ENCODE measurements around the gene HSF5. TPM values are rescaled to one million over a fixed set of nuclear protein-coding genes. Genes with fewer than 3 reads are reported as not detected.
A peak's percentile ranks its signal among the peaks of the same experiment; 100 is the strongest.
"Not testable (repeated sequence)": the region's sequence is repeated elsewhere in the genome, so short reads cannot be mapped to it uniquely, and the experiment has no call there.

HSF5 gene
- total RNA-seq, 2 donors from 2014 or later: 1.5 to 1.6 TPM

GRCh38 chr17:58491510-58492045 lies 3.4 kb upstream of the HSF5 start:
- Mint-ChIP-seq H3K27ac (no peak overlapping the region), H3K4me3 (no peak overlapping the region), H3K27me3 (no peaks in the 10 kb centered on the region), H3K36me3 (ENCODE audit: low read depth) (peaks cover 14% of the 10 kb centered on the region), H3K4me1 (peaks cover 6% of the 10 kb centered on the region)
- ATAC-seq (no peak), DNase-seq (no peak)
- no peaks in the 10 kb centered on the region for H3K9me3 ChIP-seq (ENCODE audit: control insufficient read depth, low read length, poor library complexity, severe bottlenecking)

GRCh38 chr17:58488428-58488890 lies 251 bp upstream of the HSF5 start:
- DNase-seq (no peak), ATAC-seq (no peak)
- peak overlapping the region; percentile 25 for H3K4me3 Mint-ChIP-seq
- H3K9me3 ChIP-seq (ENCODE audit: control insufficient read depth, low read length, poor library complexity, severe bottlenecking): no peaks in the 10 kb centered on the region
- peaks cover 3% of the 10 kb centered on the region for H3K36me3 Mint-ChIP-seq (ENCODE audit: low read depth)
- H3K27ac Mint-ChIP-seq: no peak overlapping the region
- no peaks in the 10 kb centered on the region for H3K27me3 Mint-ChIP-seq
- peaks cover 11% of the 10 kb centered on the region for H3K4me1 Mint-ChIP-seq

GRCh38 chr17:58484600-58484999 lies 3.6 kb downstream of the HSF5 start:
- ATAC-seq (no peak), DNase-seq (no peak)
- Mint-ChIP-seq H3K36me3 (ENCODE audit: low read depth) (peaks cover 3% of the 10 kb centered on the region), H3K4me3 (no peak overlapping the region), H3K4me1 (peaks cover 9% of the 10 kb centered on the region), H3K27ac (no peak overlapping the region), H3K27me3 (no peaks in the 10 kb centered on the region)
- no peaks in the 10 kb centered on the region for H3K9me3 ChIP-seq (ENCODE audit: control insufficient read depth, low read length, poor library complexity, severe bottlenecking)

GRCh38 chr17:58481798-58482197 lies 6.4 kb downstream of the HSF5 start:
- not testable (repeated sequence) for H3K36me3 Mint-ChIP-seq (ENCODE audit: low read depth); H3K9me3 ChIP-seq (ENCODE audit: control insufficient read depth, low read length, poor library complexity, severe bottlenecking); H3K27me3 Mint-ChIP-seq; H3K27ac Mint-ChIP-seq; H3K4me3 Mint-ChIP-seq; ATAC-seq; H3K4me1 Mint-ChIP-seq; DNase-seq

- no peaks in the 10 kb centered on the region for H3K27me3 Mint-ChIP-seq
- H3K36me3 Mint-ChIP-seq (ENCODE audit: low read depth): peaks cover 6% of the 10 kb centered on the region
- peaks cover 11% of the 10 kb centered on the region for H3K4me1 Mint-ChIP-seq
- no peak overlapping the region for H3K4me3 Mint-ChIP-seq
- no peak for ATAC-seq
- H3K27ac Mint-ChIP-seq: no peak overlapping the region
- H3K9me3 ChIP-seq (ENCODE audit: control insufficient read depth, low read length, poor library complexity, severe bottlenecking): no peaks in the 10 kb centered on the region
- no peak for DNase-seq
These were observed 8.1 kb downstream of the HSF5 start for GRCh38 chr17:58480090-58480489.

GRCh38 chr17:58476812-58477211 lies 11.4 kb downstream of the HSF5 start:
- no peak for DNase-seq
- ATAC-seq: no peak
- peaks cover 3% of the 10 kb centered on the region for H3K4me1 Mint-ChIP-seq
- no peak overlapping the region for H3K27ac Mint-ChIP-seq
- H3K9me3 ChIP-seq (ENCODE audit: control insufficient read depth, low read length, poor library complexity, severe bottlenecking): no peaks in the 10 kb centered on the region
- peaks cover 6% of the 10 kb centered on the region for H3K36me3 Mint-ChIP-seq (ENCODE audit: low read depth)
- H3K4me3 Mint-ChIP-seq: no peak overlapping the region
- no peaks in the 10 kb centered on the region for H3K27me3 Mint-ChIP-seq

GRCh38 chr17:58475985-58476384 lies 12.2 kb downstream of the HSF5 start:
- no peak for DNase-seq
- H3K9me3 ChIP-seq (ENCODE audit: control insufficient read depth, low read length, poor library complexity, severe bottlenecking): no peaks in the 10 kb centered on the region
- ATAC-seq: no peak
- peaks cover 6% of the 10 kb centered on the region for H3K36me3 Mint-ChIP-seq (ENCODE audit: low read depth)
- H3K27ac Mint-ChIP-seq: no peak overlapping the region
- H3K4me3 Mint-ChIP-seq: no peak overlapping the region
- H3K4me1 Mint-ChIP-seq: peaks cover 3% of the 10 kb centered on the region
- H3K27me3 Mint-ChIP-seq: no peaks in the 10 kb centered on the region

- no peaks in the 10 kb centered on the region for H3K36me3 Mint-ChIP-seq (ENCODE audit: low read depth)
- ATAC-seq: no peak
These were observed 17.9 kb downstream of the HSF5 start for GRCh38 chr17:58470356-58470755.

GRCh38 chr17:58468944-58469343 lies 19.3 kb downstream of the HSF5 start:
- ATAC-seq (no peak), DNase-seq (no peak)
- Mint-ChIP-seq H3K4me3 (no peak overlapping the region), H3K27ac (no peak overlapping the region), H3K4me1 (no peaks in the 10 kb centered on the region), H3K36me3 (ENCODE audit: low read depth) (no peaks in the 10 kb centered on the region), H3K27me3 (no peaks in the 10 kb centered on the region)
- H3K9me3 ChIP-seq (ENCODE audit: control insufficient read depth, low read length, poor library complexity, severe bottlenecking): no peaks in the 10 kb centered on the region

More at GRCh38 chr17:58470356-58470755, 17.9 kb downstream of the HSF5 start:
- H3K4me3 Mint-ChIP-seq: no peak overlapping the region
- H3K9me3 ChIP-seq (ENCODE audit: control insufficient read depth, low read length, poor library complexity, severe bottlenecking): no peaks in the 10 kb centered on the region
- DNase-seq: no peak
- no peaks in the 10 kb centered on the region for H3K27me3 Mint-ChIP-seq
- H3K27ac Mint-ChIP-seq: no peak overlapping the region
- no peaks in the 10 kb centered on the region for H3K4me1 Mint-ChIP-seq

GRCh38 chr17:58455491-58455890 lies 32.7 kb downstream of the HSF5 start:
- no peak overlapping the region for H3K4me3 Mint-ChIP-seq
- no peaks in the 10 kb centered on the region for H3K27me3 Mint-ChIP-seq
- DNase-seq: no peak
- ATAC-seq: no peak
- H3K27ac Mint-ChIP-seq: no peak overlapping the region
- H3K4me1 Mint-ChIP-seq: peaks cover 7% of the 10 kb centered on the region
- no peaks in the 10 kb centered on the region for H3K9me3 ChIP-seq (ENCODE audit: control insufficient read depth, low read length, poor library complexity, severe bottlenecking)
- H3K36me3 Mint-ChIP-seq (ENCODE audit: low read depth): peaks cover 4% of the 10 kb centered on the region

GRCh38 chr17:58452738-58453137 lies 35.5 kb downstream of the HSF5 start:
- H3K9me3 ChIP-seq (ENCODE audit: control insufficient read depth, low read length, poor library complexity, severe bottlenecking): no peaks in the 10 kb centered on the region
- Mint-ChIP-seq H3K27ac (no peak overlapping the region), H3K27me3 (no peaks in the 10 kb centered on the region), H3K4me1 (peaks cover 7% of the 10 kb centered on the region), H3K4me3 (no peak overlapping the region), H3K36me3 (ENCODE audit: low read depth) (peaks cover 4% of the 10 kb centered on the region)
- ATAC-seq (no peak), DNase-seq (no peak)

- Mint-ChIP-seq H3K27me3 (no peaks in the 10 kb centered on the region), H3K27ac (peak overlapping the region; percentile 59), H3K4me3 (no peak overlapping the region), H3K4me1 (peaks cover 21% of the 10 kb centered on the region), H3K36me3 (ENCODE audit: low read depth) (peaks cover 4% of the 10 kb centered on the region)
- H3K9me3 ChIP-seq (ENCODE audit: control insufficient read depth, low read length, poor library complexity, severe bottlenecking): no peaks in the 10 kb centered on the region
- DNase-seq (peak; percentile 17 to 33 (median 23)), ATAC-seq (peak; percentile 72)
These were observed 40.9 kb downstream of the HSF5 start for GRCh38 chr17:58447039-58447975.

- peaks cover 5% of the 10 kb centered on the region for H3K36me3 Mint-ChIP-seq (ENCODE audit: low read depth)
- DNase-seq (no peak), ATAC-seq (no peak)
- peaks cover 19% of the 10 kb centered on the region for H3K4me1 Mint-ChIP-seq
- no peaks in the 10 kb centered on the region for H3K9me3 ChIP-seq (ENCODE audit: control insufficient read depth, low read length, poor library complexity, severe bottlenecking)
- no peaks in the 10 kb centered on the region for H3K27me3 Mint-ChIP-seq
- H3K27ac Mint-ChIP-seq: no peak overlapping the region
- no peak overlapping the region for H3K4me3 Mint-ChIP-seq
These were observed 42.1 kb downstream of the HSF5 start for GRCh38 chr17:58446086-58446485.

All from T-helper 17 cell (primary cell).